SKM-1 (cell line): ENCODE measurements around the gene CWF19L1.
A peak's percentile ranks its signal among the peaks of the same experiment; 100 is the strongest.

Experiments
- DNase-seq: peaks from one replicate; lab custom pipeline; 2025; ENCODE audit not compliant: unreplicated experiment; lab: John Stamatoyannopoulos, UW

Gene CWF19L1

GRCh38 chr10:100183481-100183880, 84.0 kb downstream of the CWF19L1 start:
- DNase-seq, result peak; percentile 94

DNA sequence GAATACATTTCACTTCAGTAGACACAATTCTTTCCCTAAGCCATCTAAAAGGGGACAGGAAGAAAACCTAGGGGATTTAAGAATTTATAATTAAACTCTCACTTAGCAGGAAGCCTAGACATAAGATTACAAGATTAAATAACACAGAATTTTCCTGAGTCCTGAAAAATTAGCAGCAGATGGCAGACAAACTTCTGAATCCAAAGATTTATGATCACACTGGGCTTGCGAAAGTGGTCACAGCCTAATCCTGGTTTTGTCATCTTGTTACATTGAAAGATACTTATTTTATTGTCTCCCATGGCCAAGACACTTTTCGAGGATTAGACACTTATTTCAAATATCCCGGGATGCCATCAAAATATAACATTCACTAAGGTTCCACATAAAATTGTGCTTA, 84.5 kb downstream of the CWF19L1 start:
- no peak for DNase-seq
